Measurements from ENCODE around the gene POMGNT1.
"Not testable (repeated sequence)": the region's sequence is repeated elsewhere in the genome, so short reads cannot be mapped to it uniquely, and the experiment has no call there.

The POMGNT1 gene

GRCh38 chr1:46224966-46225365 lies 26.7 kb upstream of the POMGNT1 start:
- no peak overlapping the region for H3K27ac ChIP-seq (replicated peaks)
- TF ChIP-seq POLR2AphosphoS5 (IDR thresholded peaks at IDR 0.05; ENCODE audit: low read depth) (no peak), CTCF (IDR thresholded peaks at IDR 0.05; ENCODE audit: insufficient read depth, low read length) (no peak), GABPA (IDR thresholded peaks at IDR 0.05; ENCODE audit: low read depth) (no peak), REST (IDR thresholded peaks at IDR 0.05; ENCODE audit: insufficient replicate concordance, low read depth) (no peak), SPI1 (IDR thresholded peaks at IDR 0.05; ENCODE audit: borderline replicate concordance, low read depth) (no peak)
- DNase-seq (ENCODE audit: low read depth in 1 of 2, low spot score in 1 of 2) = no peak

GRCh38 chr1:46223472-46223943 lies 25.3 kb upstream of the POMGNT1 start:
- no peak overlapping the region for H3K4me3 ChIP-seq (replicated peaks; ENCODE audit: insufficient read depth, low read length)
- TF ChIP-seq REST (IDR thresholded peaks at IDR 0.05; ENCODE audit: insufficient replicate concordance, low read depth) (no peak), CTCF (IDR thresholded peaks at IDR 0.05; ENCODE audit: insufficient read depth, low read length) (peak; percentile 97)
- no peaks in the 10 kb centered on the region for H3K27me3 ChIP-seq (ENCODE audit: insufficient read depth, poor library complexity, severe bottlenecking)
- H3K27ac ChIP-seq (replicated peaks) = no peak overlapping the region
- DNase-seq (ENCODE audit: low read depth in 1 of 2, low spot score in 1 of 2) = peak; percentile 48 to 71

More at GRCh38 chr1:46224966-46225365, 26.7 kb upstream of the POMGNT1 start:
- Histone ChIP-seq H3K4me3 (replicated peaks; ENCODE audit: insufficient read depth, low read length) (no peak overlapping the region), H3K27me3 (ENCODE audit: insufficient read depth, poor library complexity, severe bottlenecking) (no peaks in the 10 kb centered on the region)

DNA sequence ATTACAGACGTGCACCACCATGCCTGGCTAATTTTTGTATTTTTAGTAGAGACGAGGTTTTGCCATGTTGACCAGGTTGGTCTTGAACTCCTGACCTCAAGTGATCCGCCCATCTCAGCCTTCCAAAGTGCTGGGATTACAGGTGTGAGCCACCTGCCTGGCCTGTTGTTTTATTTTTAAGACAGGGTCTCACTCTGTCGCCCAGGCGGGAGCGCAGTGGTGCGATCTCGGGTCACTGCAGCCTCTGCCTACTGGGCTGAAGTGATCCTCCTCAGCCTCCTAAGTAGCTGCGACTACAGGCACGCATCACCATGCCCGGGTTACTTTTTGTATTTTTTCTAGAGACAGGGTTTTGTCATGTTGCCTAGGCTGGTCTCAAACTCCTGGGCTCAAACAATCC lies 24.8 kb upstream of the POMGNT1 start:
- not testable (repeated sequence) for DNase-seq (ENCODE audit: low read depth in 1 of 2, low spot score in 1 of 2); H3K4me3 ChIP-seq (replicated peaks; ENCODE audit: insufficient read depth, low read length); H3K27ac ChIP-seq (replicated peaks); H3K27me3 ChIP-seq (ENCODE audit: insufficient read depth, poor library complexity, severe bottlenecking)

GRCh38 chr1:46221749-46222148 lies 23.5 kb upstream of the POMGNT1 start:
- H3K27me3 ChIP-seq (ENCODE audit: insufficient read depth, poor library complexity, severe bottlenecking) = peaks cover 2% of the 10 kb centered on the region

More at GRCh38 chr1:46221749-46222148, 23.5 kb upstream of the POMGNT1 start:
- TF ChIP-seq GABPA (IDR thresholded peaks at IDR 0.05; ENCODE audit: low read depth) = no peak
- no peak for TF ChIP-seq CTCF (IDR thresholded peaks at IDR 0.05; ENCODE audit: insufficient read depth, low read length)
- TF ChIP-seq REST (IDR thresholded peaks at IDR 0.05; ENCODE audit: insufficient replicate concordance, low read depth) = no peak
- no peak for TF ChIP-seq SPI1 (IDR thresholded peaks at IDR 0.05; ENCODE audit: borderline replicate concordance, low read depth)
- TF ChIP-seq POLR2AphosphoS5 (IDR thresholded peaks at IDR 0.05; ENCODE audit: low read depth) = no peak
- H3K4me3 ChIP-seq (replicated peaks; ENCODE audit: insufficient read depth, low read length) = no peak overlapping the region
- no peak for DNase-seq (ENCODE audit: low read depth in 1 of 2, low spot score in 1 of 2)
- H3K27ac ChIP-seq (replicated peaks) = no peak overlapping the region

Measured in HL-60 (cell line).